ENCODE results near the gene ZNF483. TPM values are rescaled to one million over a fixed set of nuclear protein-coding genes. Genes with fewer than 3 reads are reported as not detected.

Gene ZNF483
- total and polyA plus RNA-seq, 2 of the 4 experiments (the other 2 are of a cell fraction) = 0.10 to 0.90 TPM

- intact Hi-C loops (cut with micrococcal nuclease) = no loop called here
- H3K4me1 ChIP-seq (ENCODE audit: control insufficient read depth, insufficient read depth, low read length) = peaks cover 4% of the 10 kb centered on the region
- no peak overlapping the region for H2BK15ac ChIP-seq (ENCODE audit: low read depth, low read length)
- H3K79me1 ChIP-seq (ENCODE audit: low read depth in 1 of 2, low read length in 2 of 2) = peaks cover 0 to 6% of the 10 kb centered on the region in 2 experiments; a peak in 1 of 4 replicates
- H2BK20ac ChIP-seq (ENCODE audit: low read depth, low read length) = no peak overlapping the region
- H3K4me2 ChIP-seq (ENCODE audit: low read depth, low read length) = no peak overlapping the region
- H3K23ac ChIP-seq (ENCODE audit: low read depth, low read length) = no peak overlapping the region
- no peak overlapping the region for H3K9ac ChIP-seq (ENCODE audit: low read depth, low read length)
- no peaks in the 10 kb centered on the region for H3K27me3 ChIP-seq (ENCODE audit: control insufficient read depth, insufficient read depth, low read length)
- no peak overlapping the region for H2AFZ ChIP-seq (replicated peaks; ENCODE audit: low read length, poor library complexity)
- no peak overlapping the region for H2AK5ac ChIP-seq (ENCODE audit: low read depth, low read length)
- no peak overlapping the region for H3K4me3 ChIP-seq (ENCODE audit: insufficient read depth, low read depth, low read length)
- H4K91ac ChIP-seq (ENCODE audit: insufficient read depth, low read depth, low read length) = no peak overlapping the region
- no peak overlapping the region for H4K5ac ChIP-seq (ENCODE audit: low read depth, low read length)
- no peak overlapping the region for H2BK120ac ChIP-seq (ENCODE audit: low read depth, low read length)
- H2AK9ac ChIP-seq (replicated peaks; ENCODE audit: low read depth, low read length, poor library complexity) = no peak overlapping the region
- no peak overlapping the region for H3K4ac ChIP-seq (ENCODE audit: low read depth, low read length)
- H2BK5ac ChIP-seq (ENCODE audit: low read depth, low read length, poor library complexity, severe bottlenecking) = no peak overlapping the region
- H3K18ac ChIP-seq (ENCODE audit: low read depth, low read length) = no peak overlapping the region
- TF ChIP-seq RFX5 (IDR thresholded peaks at IDR 0.05; ENCODE audit: low read depth, low read length) (no peak), MXI1 (IDR thresholded peaks at IDR 0.05; ENCODE audit: borderline replicate concordance, low read depth, low read length) (no peak), BHLHE40 (IDR thresholded peaks at IDR 0.05; ENCODE audit: low read depth, low read length) (no peak), USF2 (IDR thresholded peaks at IDR 0.05; ENCODE audit: low read depth, low read length) (no peak), CHD1 (IDR thresholded peaks at IDR 0.05; ENCODE audit: low read depth, low read length) (no peak), CEBPB (IDR thresholded peaks at IDR 0.05; ENCODE audit: low read depth, low read length) (no peak), POLR2A (IDR thresholded peaks at IDR 0.05; ENCODE audit: low read depth, low read length) (no peak)
- ATAC-seq (ENCODE audit: low read depth) (no peak), DNase-seq (no peak)
- peaks cover 6% of the 10 kb centered on the region for H3K9me3 ChIP-seq (ENCODE audit: control insufficient read depth, insufficient read depth, low read length)
- H4K20me1 ChIP-seq (ENCODE audit: insufficient read depth, low read length) = no peaks in the 10 kb centered on the region
- H3K9me1 ChIP-seq (ENCODE audit: insufficient read depth, low read length) = no peaks in the 10 kb centered on the region
- H3K14ac ChIP-seq (replicated peaks; ENCODE audit: low read depth, low read length) = no peak overlapping the region
- no peak overlapping the region for H3K27ac ChIP-seq (ENCODE audit: insufficient read depth, low read length)
- CTCF ChIA-PET = no interaction called here
- H4K8ac ChIP-seq (ENCODE audit: low read depth in 2 of 2, low read length in 2 of 2) = no peak overlapping the region
- no peaks in the 10 kb centered on the region for H3K36me3 ChIP-seq (ENCODE audit: control insufficient read depth, insufficient read depth, low read length)
- in situ Hi-C loops (cut with MboI; ENCODE audit: low sequenced_read_pairs) = no loop called here
- dilution Hi-C loops (cut with HindIII; ENCODE audit: low sequenced_read_pairs, unreplicated experiment) = no loop called here
- H3K56ac ChIP-seq (ENCODE audit: extremely low read depth, insufficient read depth, low read length) = no peak overlapping the region
- POLR2A ChIA-PET (ENCODE audit: unreplicated experiment) = no interaction called here
- BruUV-seq (replicated peaks) = no TSS peak
- 82% methylated on average over 2 of the region's 2 CpGs; no CpG with 5 or more reads in 1 of the 2 experiments for WGBS, 2 experiments (ENCODE audit: extremely low coverage in 2 of 2, insufficient read length in 1 of 2)
Measured at GRCh38 chr9:111527347-111527746, 2.4 kb downstream of the ZNF483 start.

Measured in IMR-90 (cell line).